Panc1 (cell line): ENCODE results near the gene CST6.

ENCODE experiments used
- POLR2AphosphoS5 ChIP-seq: IDR thresholded peaks from 2 replicates; pipeline ENCODE4 v1.6.1; 2012; ENCODE audit warnings: mild to moderate bottlenecking, low read depth, low read length, moderate library complexity
- SIN3A ChIP-seq: IDR thresholded peaks from 2 replicates; pipeline ENCODE4 v1.6.1; 2012; ENCODE audit warnings: low read depth, mild to moderate bottlenecking, low read length, moderate library complexity, borderline replicate concordance; ENCODE audit not compliant: insufficient read depth
- TF ChIP-seq, protein P1 (sequence below): fragments of 450-650 bp; IDR thresholded peaks from 2 replicates; pipeline ENCODE4 v1.5.1; 2017; ENCODE audit warnings: mild to moderate bottlenecking

DNA sequence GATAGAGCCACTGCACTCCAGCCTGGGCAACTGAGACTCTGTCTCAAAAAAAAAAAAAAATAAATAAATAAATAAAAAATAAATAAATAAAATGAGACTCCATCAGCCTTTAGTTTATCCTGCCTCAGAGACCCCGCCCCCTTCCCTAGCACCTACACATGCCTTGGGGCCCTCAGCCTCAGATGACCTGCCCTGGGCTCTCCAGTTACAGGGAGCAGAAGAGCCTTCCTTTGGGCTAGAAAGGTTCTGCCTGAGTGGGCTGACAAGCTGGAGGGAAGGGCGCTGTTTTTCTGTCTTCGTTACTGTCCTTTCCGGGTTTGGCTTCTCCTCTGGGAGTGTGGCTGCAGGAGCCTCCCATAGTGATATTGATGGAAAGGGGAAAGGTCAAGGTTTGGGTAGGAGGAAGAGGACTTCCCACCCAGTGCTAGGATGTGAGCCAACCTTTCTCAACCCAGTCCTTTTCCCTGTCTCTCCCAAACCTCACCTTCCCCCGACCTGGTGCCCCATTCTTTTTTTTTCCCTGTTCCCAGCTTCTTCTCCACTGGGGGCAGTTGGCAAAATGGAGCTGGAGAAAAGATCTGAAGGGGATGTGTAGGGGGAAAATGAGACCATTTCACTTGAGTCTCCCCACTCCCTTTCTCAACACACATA, 38.9 kb downstream of the CST6 start:
- TF ChIP-seq POLR2AphosphoS5 (no peak), SIN3A (no peak)
- TF ChIP-seq, protein P1, sequence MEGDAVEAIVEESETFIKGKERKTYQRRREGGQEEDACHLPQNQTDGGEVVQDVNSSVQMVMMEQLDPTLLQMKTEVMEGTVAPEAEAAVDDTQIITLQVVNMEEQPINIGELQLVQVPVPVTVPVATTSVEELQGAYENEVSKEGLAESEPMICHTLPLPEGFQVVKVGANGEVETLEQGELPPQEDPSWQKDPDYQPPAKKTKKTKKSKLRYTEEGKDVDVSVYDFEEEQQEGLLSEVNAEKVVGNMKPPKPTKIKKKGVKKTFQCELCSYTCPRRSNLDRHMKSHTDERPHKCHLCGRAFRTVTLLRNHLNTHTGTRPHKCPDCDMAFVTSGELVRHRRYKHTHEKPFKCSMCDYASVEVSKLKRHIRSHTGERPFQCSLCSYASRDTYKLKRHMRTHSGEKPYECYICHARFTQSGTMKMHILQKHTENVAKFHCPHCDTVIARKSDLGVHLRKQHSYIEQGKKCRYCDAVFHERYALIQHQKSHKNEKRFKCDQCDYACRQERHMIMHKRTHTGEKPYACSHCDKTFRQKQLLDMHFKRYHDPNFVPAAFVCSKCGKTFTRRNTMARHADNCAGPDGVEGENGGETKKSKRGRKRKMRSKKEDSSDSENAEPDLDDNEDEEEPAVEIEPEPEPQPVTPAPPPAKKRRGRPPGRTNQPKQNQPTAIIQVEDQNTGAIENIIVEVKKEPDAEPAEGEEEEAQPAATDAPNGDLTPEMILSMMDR = no peak
